Keratinocyte (primary cell): Measurements from ENCODE around the gene ZCCHC24. TPM values are rescaled to one million over a fixed set of nuclear protein-coding genes. Genes with fewer than 3 reads are reported as not detected.
A peak's percentile ranks its signal among the peaks of the same experiment; 100 is the strongest.

Source experiments
- DNase-seq: peaks from one replicate; pipeline ENCODE4 v3.0.0-alpha.2; 2011; ENCODE audit warnings: low read depth, missing footprints, low spot score
- FAIRE-seq: peaks from 2 replicates; lab custom pipeline; 2011; peaks lifted over from hg19 to GRCh38; lab: Jason Lieb, UNC
- H2AFZ ChIP-seq: 2 replicates; pipeline ENCODE4 v1.6.0; 2012; ENCODE audit warnings: low read length, control low read depth, inconsistent platforms; ENCODE audit not compliant: control insufficient read depth
- H3K27ac ChIP-seq: 2 replicates; pipeline ENCODE4 v1.5.1; 2011; ENCODE audit warnings: low read length; ENCODE audit not compliant: control insufficient read depth, insufficient read depth
- H3K27me3 ChIP-seq: 3 replicates; pipeline ENCODE4 v1.6.0; 2011; ENCODE audit warnings: low read length; ENCODE audit not compliant: control insufficient read depth, insufficient read depth; ENCODE audit errors: extremely low read depth
- H3K36me3 ChIP-seq, 2 experiments: 2 replicates in 1 of 2; 3 replicates in 1 of 2; pipeline ENCODE4 v1.5.1; 2011; ENCODE audit warnings: low read length in 2 of 2, mild to moderate bottlenecking in 1 of 2; ENCODE audit not compliant: control insufficient read depth in 2 of 2, insufficient read depth in 2 of 2; ENCODE audit errors: extremely low read depth in 1 of 2
- H3K4me1 ChIP-seq: 3 replicates; pipeline ENCODE4 v1.5.1; 2011; ENCODE audit warnings: low read length; ENCODE audit not compliant: control insufficient read depth, insufficient read depth; ENCODE audit errors: extremely low read depth
- H3K4me2 ChIP-seq: 3 replicates; pipeline ENCODE4 v1.6.0; 2011; ENCODE audit warnings: low read depth, low read length; ENCODE audit not compliant: control insufficient read depth, insufficient read depth; ENCODE audit errors: extremely low read depth
- H3K4me3 ChIP-seq, 3 experiments: fragments of 200-600 bp in 1 of 3; sonication (generic) in 1 of 3; 2 replicates in 2 of 3; 3 replicates in 1 of 3; pipeline ENCODE4 v1.5.1; 2011 to 2016; ENCODE audit warnings: low read length in 3 of 3, mild to moderate bottlenecking in 3 of 3, control low read depth in 2 of 3, inconsistent platforms in 1 of 3, low read depth in 1 of 3, mixed read lengths in 1 of 3, mixed run types in 1 of 3, moderate library complexity in 1 of 3; ENCODE audit not compliant: control insufficient read depth in 2 of 3, insufficient read depth in 2 of 3; ENCODE audit errors: extremely low read depth in 1 of 3
- H3K79me2 ChIP-seq: 2 replicates; pipeline ENCODE4 v1.6.0; 2012; ENCODE audit warnings: low read length; ENCODE audit not compliant: control insufficient read depth, insufficient read depth
- H3K9ac ChIP-seq: 3 replicates; pipeline ENCODE4 v1.6.0; 2011; ENCODE audit warnings: low read length; ENCODE audit not compliant: control insufficient read depth, insufficient read depth; ENCODE audit errors: extremely low read depth
- H3K9me1 ChIP-seq: 3 replicates; pipeline ENCODE4 v1.6.0; 2011; ENCODE audit warnings: low read length; ENCODE audit not compliant: control insufficient read depth, insufficient read depth; ENCODE audit errors: extremely low read depth
- H3K9me3 ChIP-seq: 2 replicates; pipeline ENCODE4 v1.5.1; 2012; ENCODE audit warnings: low read depth, low read length; ENCODE audit not compliant: control insufficient read depth
- H4K20me1 ChIP-seq: 3 replicates; pipeline ENCODE4 v1.6.0; 2011; ENCODE audit warnings: low read length; ENCODE audit not compliant: control insufficient read depth, insufficient read depth; ENCODE audit errors: extremely low read depth
- CTCF ChIP-seq, 3 experiments: IDR thresholded peaks in 1 of 3; conservative IDR thresholded peaks in 1 of 3; optimal IDR thresholded peaks in 1 of 3; 2 replicates in 2 of 3; 3 replicates in 1 of 3; pipeline versions ENCODE3 to v1.5.1; 2011; ENCODE audit warnings: low read length in 3 of 3, mild to moderate bottlenecking in 3 of 3, moderate library complexity in 2 of 3, control low read depth in 1 of 3, inconsistent platforms in 1 of 3; ENCODE audit not compliant: insufficient read depth in 2 of 3; ENCODE audit errors: extremely low read depth in 1 of 3
- EZH2 ChIP-seq: IDR thresholded peaks from one replicate; pipeline ENCODE4 v1.6.1; 2012; ENCODE audit warnings: inconsistent platforms, mild to moderate bottlenecking, low read length, moderate library complexity
- dilution Hi-C: fragments of 300-500 bp; cut with MboI; formaldehyde crosslinking; loops from one replicate; pipeline ENCODE4 v1.7.0; 2020; ENCODE audit warnings: low sequenced_read_pairs; ENCODE audit not compliant: extremely low pct_ligation_motif_present
- polyA plus RNA-seq, 5 experiments: library from polyadenylated mRNA; depleted of rRNA in 3 of 5; stranded (reverse) in 3 of 5; stranded (forward) in 1 of 5; unstranded in 1 of 5; fragments of >200 nt; gene quantifications; 1 replicate in 1 of 5; 2 replicates in 3 of 5; 3 replicates in 1 of 5; pipeline versions ENCODE4 v1.2.1 to v1.2.3, GENCODE V29; 2011 to 2012; ENCODE audit warnings: missing spikeins in 2 of 5, low read depth in 1 of 5, low replicate concordance in 1 of 5

The ZCCHC24 gene
- polyA plus RNA-seq, 1 donor (not counting 4 experiments of a cell fraction or from before 2014, with no cell fraction given) = 0.96 TPM

GRCh38 chr10:79375321-79376077 is 69.9 kb downstream of the ZCCHC24 start:
- Histone ChIP-seq H3K27ac (no peak overlapping the region), H4K20me1 (no peaks in the 10 kb centered on the region), H3K9ac (no peak overlapping the region), H2AFZ (no peak overlapping the region), H3K36me3 (no peaks in the 10 kb centered on the region), H3K79me2 (no peaks in the 10 kb centered on the region), H3K4me1 (no peaks in the 10 kb centered on the region), H3K9me3 (no peaks in the 10 kb centered on the region), H3K9me1 (no peaks in the 10 kb centered on the region), H3K4me2 (no peak overlapping the region), H3K4me3 (no peak overlapping the region), H3K27me3 (peaks cover 9% of the 10 kb centered on the region)
- dilution Hi-C loops = no loop called here
- DNase-seq (no peak), FAIRE-seq (no peak)
- no peak for TF ChIP-seq CTCF (optimal IDR thresholded peaks at IDR 0.05 in 1 of 3, IDR thresholded peaks at IDR 0.05 in 1 of 3, conservative IDR thresholded peaks at IDR 0.05 in 1 of 3; ENCODE audit: extremely low read depth in 1 of 3, insufficient read depth in 2 of 3, low read length in 3 of 3)
- no peak for TF ChIP-seq EZH2

GRCh38 chr10:79374312-79375191 is 70.9 kb downstream of the ZCCHC24 start:
- Histone ChIP-seq H3K79me2 (no peaks in the 10 kb centered on the region), H3K4me2 (no peak overlapping the region), H3K27ac (no peak overlapping the region), H3K9me1 (no peaks in the 10 kb centered on the region), H2AFZ (no peak overlapping the region), H3K9ac (no peak overlapping the region), H3K9me3 (no peaks in the 10 kb centered on the region), H4K20me1 (no peaks in the 10 kb centered on the region), H3K4me3 (no peak overlapping the region), H3K4me1 (no peaks in the 10 kb centered on the region), H3K36me3 (no peaks in the 10 kb centered on the region), H3K27me3 (peaks cover 1% of the 10 kb centered on the region)
- TF ChIP-seq EZH2 (no peak), CTCF (optimal IDR thresholded peaks at IDR 0.05 in 1 of 3, IDR thresholded peaks at IDR 0.05 in 1 of 3, conservative IDR thresholded peaks at IDR 0.05 in 1 of 3; ENCODE audit: extremely low read depth in 1 of 3, insufficient read depth in 2 of 3, low read length in 3 of 3) (peak; percentile 90 to 97 (median 94))
- no peak for DNase-seq
- dilution Hi-C loops = no loop called here
- peak; percentile 65 for FAIRE-seq
